ENCODE data around the gene KLF9.

The KLF9 gene

GRCh38 chr9:70425192-70425591 lies 10.7 kb upstream of the KLF9 start:
- no peak for DNase-seq

GRCh38 chr9:70422371-70423043 lies 8.1 kb upstream of the KLF9 start:
- DNase-seq = no peak

- DNase-seq = no peak
Observed at GRCh38 chr9:70421272-70422180, 7.1 kb upstream of the KLF9 start.

- DNase-seq = peak; percentile 85
Observed at GRCh38 chr9:70420441-70421271, 6.2 kb upstream of the KLF9 start.

GRCh38 chr9:70419556-70420440 lies 5.3 kb upstream of the KLF9 start:
- DNase-seq = peak; percentile 85

GRCh38 chr9:70418822-70419555 lies 4.5 kb upstream of the KLF9 start:
- DNase-seq = peak; percentile 93

GRCh38 chr9:70415476-70415875 lies 1.0 kb upstream of the KLF9 start:
- no peak for DNase-seq

- DNase-seq = no peak
Observed at GRCh38 chr9:70415041-70415440, 584 bp upstream of the KLF9 start.

- no peak for DNase-seq
Observed at GRCh38 chr9:70413464-70413798, 1.0 kb downstream of the KLF9 start.

GRCh38 chr9:70412832-70413463 lies 1.5 kb downstream of the KLF9 start:
- peak; percentile 83 for DNase-seq

GRCh38 chr9:70411930-70412831 lies 2.3 kb downstream of the KLF9 start:
- no peak for DNase-seq

- DNase-seq = peak; percentile 47
Observed at GRCh38 chr9:70411121-70411929, 3.1 kb downstream of the KLF9 start.

- no peak for DNase-seq
Observed at GRCh38 chr9:70410368-70410767, 4.1 kb downstream of the KLF9 start.

GRCh38 chr9:70409800-70410199 lies 4.7 kb downstream of the KLF9 start:
- DNase-seq = no peak

GRCh38 chr9:70409280-70409679 lies 5.2 kb downstream of the KLF9 start:
- no peak for DNase-seq

GRCh38 chr9:70408393-70409040 lies 5.9 kb downstream of the KLF9 start:
- no peak for DNase-seq

- DNase-seq = no peak
Observed at GRCh38 chr9:70407081-70407503, 7.4 kb downstream of the KLF9 start.

GRCh38 chr9:70406434-70406862 lies 8.0 kb downstream of the KLF9 start:
- DNase-seq = peak; percentile 58
